Left kidney (tissue), 2 donors: Measurements from ENCODE around the gene SH3TC1. TPM values are rescaled to one million over a fixed set of nuclear protein-coding genes. Genes with fewer than 3 reads are reported as not detected.
A peak's percentile ranks its signal among the peaks of the same experiment; 100 is the strongest.

Experiments
- DNase-seq: peaks from one replicate; pipeline ENCODE4 v3.0.0-alpha.2; 2013
- polyA plus RNA-seq: library from polyadenylated mRNA; unstranded; fragments of 120-200 nt; gene quantifications from one replicate; pipeline ENCODE4 v1.2.1, GENCODE V29; 2013; ENCODE audit not compliant: insufficient read length

Gene SH3TC1
- polyA plus RNA-seq, 1 donor = 20.0 TPM

DNA sequence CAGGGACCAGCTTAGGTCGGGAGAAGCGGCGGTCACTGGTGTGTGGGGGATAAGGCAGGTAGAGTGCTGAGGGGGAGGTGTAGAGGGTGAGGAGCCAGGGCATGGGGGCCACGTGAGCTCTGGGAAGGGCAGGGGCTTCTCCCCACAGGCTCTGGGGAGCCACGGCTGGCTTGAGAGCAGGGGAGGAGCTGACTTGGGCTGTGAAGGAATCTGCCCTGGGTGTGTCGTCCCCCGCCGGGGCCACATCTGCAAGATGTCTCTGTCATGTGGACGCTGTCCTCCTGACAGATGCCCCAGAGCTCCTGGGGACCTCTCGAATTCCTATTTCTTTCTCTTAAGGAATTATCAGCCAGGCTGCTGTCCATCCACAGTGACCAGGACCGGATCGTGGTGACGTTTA lies 15.0 kb downstream of the SH3TC1 start:
- no peak for DNase-seq

GRCh38 chr4:8215001-8215427 lies 15.9 kb downstream of the SH3TC1 start:
- peak; percentile 71 for DNase-seq

GRCh38 chr4:8215641-8216442 lies 16.8 kb downstream of the SH3TC1 start:
- no peak for DNase-seq

DNA sequence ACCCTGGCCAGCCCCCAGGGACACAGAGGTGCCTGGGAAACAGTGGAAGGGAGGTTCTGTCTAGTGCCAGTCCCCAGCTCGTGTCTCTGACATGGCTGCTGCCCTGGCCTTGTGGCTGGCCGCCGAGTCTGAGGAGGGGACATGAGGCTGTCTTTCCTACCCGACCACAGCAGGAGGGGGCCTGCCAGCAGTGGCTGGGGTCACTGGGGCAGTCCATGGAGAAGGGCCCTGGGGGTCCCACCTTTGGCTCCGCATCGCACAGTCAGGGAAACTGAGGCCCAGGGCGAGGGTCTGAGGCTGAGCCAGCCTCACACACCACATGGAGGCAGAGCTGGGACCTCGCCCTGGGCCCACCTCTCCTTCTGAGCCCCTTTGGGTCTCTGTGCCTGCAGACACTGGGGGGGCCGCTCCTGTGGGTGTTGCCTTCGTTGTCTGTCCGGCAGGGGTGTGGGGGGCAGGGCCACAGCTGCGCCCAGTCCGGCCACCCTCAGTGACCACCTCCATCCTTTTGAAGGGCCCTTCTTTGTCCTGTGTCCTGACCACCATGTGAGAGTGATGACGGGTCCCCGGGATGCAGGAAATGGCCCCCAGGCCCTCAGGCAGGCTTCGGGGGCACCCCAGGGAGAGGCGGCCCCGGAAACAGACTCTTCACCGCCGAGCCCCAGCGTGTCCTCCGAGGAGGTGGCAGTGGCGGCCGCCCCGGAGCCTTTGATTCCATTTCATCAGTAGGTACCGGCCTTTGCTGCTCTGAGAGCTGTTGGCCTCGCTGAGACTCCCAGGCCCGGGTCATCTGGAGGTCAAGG lies 17.6 kb downstream of the SH3TC1 start:
- DNase-seq = no peak

GRCh38 chr4:8217246-8217511 lies 18.1 kb downstream of the SH3TC1 start:
- DNase-seq = no peak

- no peak for DNase-seq
These were observed 18.8 kb downstream of the SH3TC1 start for GRCh38 chr4:8217871-8218270.

GRCh38 chr4:8218371-8219031 lies 19.4 kb downstream of the SH3TC1 start:
- DNase-seq = no peak

DNA sequence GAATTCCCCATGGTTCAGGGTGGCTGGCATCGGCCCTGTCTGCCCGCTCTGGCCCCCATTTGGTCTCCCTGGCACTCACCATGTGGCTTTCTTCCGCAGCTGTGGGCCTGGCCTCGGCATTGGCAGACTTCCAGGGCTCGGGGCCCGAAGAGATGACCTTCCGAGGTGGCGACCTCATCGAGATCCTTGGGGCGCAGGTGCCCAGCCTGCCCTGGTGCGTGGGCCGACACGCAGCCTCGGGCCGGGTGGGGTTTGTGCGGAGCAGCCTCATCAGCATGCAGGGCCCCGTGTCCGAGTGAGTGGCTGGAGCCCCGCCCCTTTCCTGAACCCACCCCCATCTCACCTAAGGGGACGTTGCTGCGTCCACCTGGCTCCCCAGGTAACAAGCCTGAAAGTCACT lies 20.1 kb downstream of the SH3TC1 start:
- no peak for DNase-seq

- no peak for DNase-seq
These were observed 21.8 kb downstream of the SH3TC1 start for GRCh38 chr4:8220661-8221450.

GRCh38 chr4:8221476-8221875 lies 22.4 kb downstream of the SH3TC1 start:
- no peak for DNase-seq

- no peak for DNase-seq
These were observed 22.9 kb downstream of the SH3TC1 start for GRCh38 chr4:8221985-8222384.

GRCh38 chr4:8222609-8223388 lies 23.7 kb downstream of the SH3TC1 start:
- DNase-seq = no peak

GRCh38 chr4:8224267-8224974 lies 25.3 kb downstream of the SH3TC1 start:
- no peak for DNase-seq

DNA sequence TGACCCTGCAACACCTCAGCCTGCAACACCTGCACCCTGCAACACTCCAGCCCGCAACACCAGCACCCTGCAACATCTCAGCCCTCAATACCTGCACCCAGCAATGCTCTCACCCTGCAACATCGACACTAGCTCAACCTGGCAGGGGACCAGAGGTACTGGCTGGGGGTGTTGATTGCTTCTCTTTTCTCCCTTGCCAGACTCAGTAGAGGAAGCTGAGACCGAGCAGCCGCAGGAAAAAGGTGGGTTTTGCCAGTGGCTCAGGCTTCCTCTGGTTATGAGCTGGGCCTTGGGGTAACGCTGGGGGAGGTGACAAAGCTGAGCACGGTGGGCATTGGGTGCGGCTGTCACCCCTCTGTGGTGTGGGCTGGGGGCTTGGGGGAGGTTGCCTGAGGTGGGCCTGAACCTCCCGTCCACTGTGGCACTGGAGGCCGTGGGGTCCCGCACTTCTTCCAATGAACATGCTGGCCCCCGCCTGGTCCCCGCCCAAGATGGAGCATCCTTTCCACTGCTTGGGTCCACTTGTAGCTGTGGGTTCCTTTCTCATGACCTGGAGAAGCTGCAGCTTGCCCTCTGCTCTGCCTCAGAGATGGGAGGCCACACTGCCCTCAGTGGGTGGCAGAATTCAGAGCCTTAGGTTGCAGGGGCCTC lies 26.0 kb downstream of the SH3TC1 start:
- DNase-seq = no peak

DNA sequence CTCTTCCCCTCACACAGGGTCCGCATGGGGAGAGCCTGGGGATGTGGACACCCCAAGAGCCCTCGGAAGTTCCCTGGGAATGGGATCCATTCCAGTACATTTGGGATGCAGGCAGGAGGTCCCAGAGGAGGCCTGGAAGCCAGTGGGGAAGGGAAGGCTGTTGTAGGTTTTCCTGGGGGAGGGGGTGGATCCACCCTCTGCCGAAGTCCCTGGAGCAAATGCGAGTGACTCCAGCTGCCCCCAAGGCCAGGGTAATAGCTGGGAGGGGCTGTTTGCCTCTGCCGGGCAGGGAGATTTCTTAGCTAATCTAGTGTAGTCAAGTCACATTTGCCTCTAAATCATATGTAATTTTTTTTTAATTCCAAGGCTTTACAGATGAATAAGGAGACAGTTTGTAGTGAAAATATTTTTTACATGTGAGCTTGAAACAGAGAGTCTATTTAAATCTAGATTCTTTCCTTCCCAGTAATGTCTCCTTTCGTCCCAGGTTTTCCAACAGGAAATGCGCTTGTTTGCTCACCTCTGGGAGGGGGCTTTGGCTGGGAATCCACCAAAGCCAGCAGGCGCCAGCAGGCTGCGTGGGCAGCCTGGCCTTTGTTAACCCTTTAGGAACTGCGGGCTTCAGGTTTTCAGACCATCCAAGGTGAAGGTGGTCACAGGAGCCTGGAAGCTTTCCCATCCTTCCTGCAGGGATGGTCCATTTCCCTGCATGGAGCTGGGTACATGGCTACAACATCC lies 26.8 kb downstream of the SH3TC1 start:
- no peak for DNase-seq

- no peak for DNase-seq
These were observed 28.2 kb downstream of the SH3TC1 start for GRCh38 chr4:8227201-8227770.

DNA sequence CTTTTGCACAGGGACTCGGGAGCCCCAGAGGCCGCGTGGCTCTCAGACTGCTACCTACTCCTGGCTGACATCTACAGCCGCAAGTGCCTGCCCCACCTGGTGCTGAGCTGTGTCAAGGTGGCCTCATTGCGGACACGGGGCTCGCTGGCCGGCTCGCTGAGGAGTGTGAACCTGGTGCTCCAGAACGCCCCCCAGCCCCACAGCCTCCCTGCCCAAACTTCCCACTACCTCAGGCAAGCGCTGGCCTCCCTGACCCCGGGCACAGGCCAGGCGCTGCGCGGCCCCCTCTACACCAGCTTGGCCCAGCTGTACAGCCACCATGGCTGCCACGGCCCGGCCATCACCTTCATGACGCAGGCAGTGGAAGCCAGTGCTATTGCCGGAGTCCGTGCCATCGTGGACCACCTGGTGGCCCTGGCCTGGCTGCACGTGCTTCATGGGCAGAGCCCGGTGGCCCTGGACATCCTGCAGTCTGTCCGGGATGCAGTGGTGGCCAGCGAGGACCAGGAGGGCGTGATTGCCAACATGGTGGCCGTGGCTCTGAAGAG lies 28.8 kb downstream of the SH3TC1 start:
- no peak for DNase-seq

GRCh38 chr4:8228319-8229250 lies 29.5 kb downstream of the SH3TC1 start:
- no peak for DNase-seq
